22Rv1 (cell line): Measurements from ENCODE around the gene CCDC85A.

ENCODE experiments used
- ZFX ChIP-seq: fragments of 450-650 bp; IDR thresholded peaks from 2 replicates; pipeline ENCODE4 v1.6.1; 2017; ENCODE audit warnings: antibody characterized with exemption, borderline replicate concordance
- TF ChIP-seq, protein P1 (sequence below): fragments of 450-650 bp; IDR thresholded peaks from 2 replicates; pipeline ENCODE4 v1.5.1; 2017; ENCODE audit warnings: mild to moderate bottlenecking

DNA sequence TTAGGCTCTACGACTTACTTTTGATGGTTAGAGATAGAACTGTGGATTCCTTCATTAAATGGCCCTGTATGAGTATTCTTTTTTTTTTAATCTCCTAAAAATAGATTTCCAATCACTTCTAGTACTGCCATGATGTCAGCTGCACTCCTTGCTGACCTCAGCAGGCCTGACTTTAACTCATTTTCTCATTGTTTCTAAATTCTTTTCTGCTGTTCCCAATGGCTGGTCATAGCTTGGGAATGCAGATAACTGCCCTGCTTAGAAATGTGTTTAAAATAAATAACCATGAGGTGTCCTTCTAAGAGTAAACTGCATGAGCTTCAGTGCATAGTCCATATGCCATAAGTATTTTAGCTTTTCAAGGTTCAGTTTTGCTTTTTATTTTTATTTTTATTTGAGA is 15.7 kb downstream of the CCDC85A start:
- TF ChIP-seq, protein P1, sequence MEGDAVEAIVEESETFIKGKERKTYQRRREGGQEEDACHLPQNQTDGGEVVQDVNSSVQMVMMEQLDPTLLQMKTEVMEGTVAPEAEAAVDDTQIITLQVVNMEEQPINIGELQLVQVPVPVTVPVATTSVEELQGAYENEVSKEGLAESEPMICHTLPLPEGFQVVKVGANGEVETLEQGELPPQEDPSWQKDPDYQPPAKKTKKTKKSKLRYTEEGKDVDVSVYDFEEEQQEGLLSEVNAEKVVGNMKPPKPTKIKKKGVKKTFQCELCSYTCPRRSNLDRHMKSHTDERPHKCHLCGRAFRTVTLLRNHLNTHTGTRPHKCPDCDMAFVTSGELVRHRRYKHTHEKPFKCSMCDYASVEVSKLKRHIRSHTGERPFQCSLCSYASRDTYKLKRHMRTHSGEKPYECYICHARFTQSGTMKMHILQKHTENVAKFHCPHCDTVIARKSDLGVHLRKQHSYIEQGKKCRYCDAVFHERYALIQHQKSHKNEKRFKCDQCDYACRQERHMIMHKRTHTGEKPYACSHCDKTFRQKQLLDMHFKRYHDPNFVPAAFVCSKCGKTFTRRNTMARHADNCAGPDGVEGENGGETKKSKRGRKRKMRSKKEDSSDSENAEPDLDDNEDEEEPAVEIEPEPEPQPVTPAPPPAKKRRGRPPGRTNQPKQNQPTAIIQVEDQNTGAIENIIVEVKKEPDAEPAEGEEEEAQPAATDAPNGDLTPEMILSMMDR = no peak
- TF ChIP-seq ZFX = no peak
